HG02678 (cell line): ENCODE measurements around the gene FBXO30.

Experiments
- ATAC-seq: cut with Tn5 transposase; IDR thresholded peaks from one replicate; pipeline ENCODE4 v1.9.1; 2021; ENCODE audit warnings: mild to moderate bottlenecking, moderate library complexity; ENCODE audit not compliant: unreplicated experiment

The FBXO30 gene

DNA sequence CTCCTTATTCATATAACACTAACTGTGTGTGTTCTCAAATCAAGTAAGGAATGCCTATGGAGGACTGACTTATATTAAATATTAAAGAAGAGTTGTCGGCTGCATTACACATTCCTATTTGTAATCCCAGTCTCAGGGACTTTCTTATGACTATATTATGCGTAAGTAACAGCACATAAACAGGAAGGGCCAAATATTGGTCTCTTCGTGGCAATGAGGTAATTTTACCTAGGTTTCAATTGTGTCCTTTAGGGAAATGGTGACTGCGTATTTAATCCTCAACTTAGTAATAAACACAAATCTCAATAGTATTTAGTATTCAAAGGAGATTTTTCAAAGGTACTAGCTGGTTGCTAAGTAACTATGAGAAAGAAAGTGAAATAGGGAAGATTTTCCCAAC, 56.5 kb downstream of the FBXO30 start:
- ATAC-seq: no peak

DNA sequence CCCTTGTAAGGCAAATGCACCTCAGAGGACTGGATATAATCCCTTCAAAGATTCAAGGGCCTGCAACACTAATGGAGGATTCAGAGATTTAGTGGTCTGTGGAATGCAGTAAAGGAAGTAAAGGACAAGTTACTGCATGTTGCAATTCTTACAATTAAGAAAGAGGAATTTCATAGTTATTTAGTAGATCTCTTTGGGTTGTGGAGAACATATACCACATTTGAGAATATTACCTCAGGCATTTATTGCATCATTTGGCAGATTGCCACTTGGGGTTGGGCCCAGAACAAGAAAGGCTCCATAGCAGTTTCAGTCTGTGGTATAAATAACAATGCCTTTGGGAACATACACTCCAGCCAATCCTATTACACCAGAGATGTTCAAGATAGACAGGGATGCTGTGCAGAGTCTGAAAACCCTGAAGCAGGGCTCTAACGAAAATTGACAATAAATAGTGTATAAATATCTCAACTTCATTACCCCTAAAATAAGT, 58.4 kb downstream of the FBXO30 start:
- ATAC-seq: no peak

DNA sequence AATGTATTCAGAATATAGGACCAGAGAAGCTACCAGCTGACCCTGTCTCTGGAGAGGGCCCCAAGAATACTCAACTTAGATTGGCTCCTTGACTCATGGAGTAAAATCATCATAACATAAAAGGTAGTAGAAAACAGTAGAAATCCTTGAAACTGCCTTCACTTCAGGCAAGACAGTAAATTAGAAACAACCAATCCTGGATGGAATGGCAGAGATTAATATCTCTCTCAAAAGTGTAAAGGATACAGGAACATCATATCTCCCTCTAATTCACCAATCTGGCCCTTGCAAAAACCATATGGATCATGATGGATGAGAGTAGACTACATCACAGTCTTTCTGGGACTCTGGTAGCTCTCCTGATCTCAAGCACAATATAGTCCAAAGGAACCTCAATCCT, 58.9 kb downstream of the FBXO30 start:
- ATAC-seq: no peak

DNA sequence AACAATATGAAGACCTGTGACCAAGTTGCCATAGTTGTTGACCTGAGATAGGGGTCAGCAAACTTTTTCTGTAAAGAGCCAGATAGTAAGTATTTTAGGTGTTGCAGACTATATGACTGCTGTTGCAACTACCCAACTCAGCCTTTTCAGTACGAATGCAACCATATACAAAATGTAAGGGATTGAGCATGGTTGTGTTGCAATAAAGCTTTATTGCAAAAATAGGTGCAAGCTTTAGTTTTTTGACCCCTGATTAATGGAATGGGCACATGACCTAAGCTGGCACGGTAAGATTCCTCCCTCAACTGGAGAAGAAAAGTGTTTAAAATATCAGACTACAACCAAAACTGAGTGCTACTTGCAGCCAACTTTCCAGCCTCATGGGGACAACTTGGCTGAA, 62.0 kb downstream of the FBXO30 start:
- ATAC-seq: no peak

DNA sequence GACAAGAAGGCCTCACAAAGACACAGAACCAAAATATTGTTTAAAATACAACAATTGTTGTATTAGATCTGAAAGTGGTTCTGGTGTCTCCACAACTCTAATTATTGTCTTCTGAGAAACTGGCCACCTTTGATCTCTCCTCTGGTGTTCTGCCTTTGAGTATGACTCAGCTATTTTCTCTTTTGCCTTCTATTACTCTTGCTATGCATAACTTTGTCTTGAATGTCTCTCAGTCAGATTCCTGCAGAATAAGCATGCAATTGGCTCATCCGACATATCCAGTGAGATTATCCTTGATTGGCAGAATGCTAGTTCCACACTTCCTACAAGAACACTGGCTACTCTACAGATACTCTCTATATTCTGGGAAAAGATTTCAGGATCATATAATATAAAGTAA, 65.0 kb downstream of the FBXO30 start:
- ATAC-seq: peak; percentile 93

DNA sequence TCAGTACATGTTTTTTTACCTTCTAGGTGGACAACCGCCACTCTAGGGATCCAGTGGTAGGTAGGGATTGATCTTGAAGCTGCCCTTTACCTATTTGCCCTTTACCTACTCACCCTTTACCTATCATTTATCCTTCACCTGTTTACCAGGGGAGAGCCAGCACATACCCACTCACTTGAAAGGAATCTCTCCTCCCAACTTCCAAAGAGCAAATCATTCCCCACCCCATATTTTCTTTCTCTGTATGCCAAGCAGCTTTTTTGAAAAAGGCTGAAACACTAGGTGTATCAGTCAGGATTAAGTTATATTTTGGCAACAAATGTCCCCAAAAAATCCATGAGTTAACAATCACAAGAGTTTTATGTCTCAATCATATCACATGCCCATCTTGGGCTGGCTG, 68.7 kb downstream of the FBXO30 start:
- ATAC-seq: no peak

DNA sequence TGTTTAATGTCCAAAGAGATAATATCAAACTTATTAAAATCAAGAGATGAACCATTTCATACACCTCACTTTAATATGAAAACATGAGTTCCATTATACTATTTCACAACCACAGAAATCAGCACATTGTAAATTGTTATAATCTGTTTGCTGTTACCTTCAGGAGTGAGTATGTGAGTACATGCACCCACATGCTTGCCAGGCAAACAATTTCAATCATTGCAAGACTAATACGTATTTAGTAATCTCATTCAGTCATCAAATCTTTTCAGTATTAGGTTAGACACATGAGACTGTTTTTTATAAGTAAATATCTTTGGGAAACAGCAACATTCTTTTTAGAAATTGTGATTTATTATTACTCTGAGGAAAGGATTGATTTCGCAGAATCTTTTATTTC, 70.0 kb downstream of the FBXO30 start:
- ATAC-seq: no peak
